Measurements from ENCODE around the gene ZFR2.

DNA sequence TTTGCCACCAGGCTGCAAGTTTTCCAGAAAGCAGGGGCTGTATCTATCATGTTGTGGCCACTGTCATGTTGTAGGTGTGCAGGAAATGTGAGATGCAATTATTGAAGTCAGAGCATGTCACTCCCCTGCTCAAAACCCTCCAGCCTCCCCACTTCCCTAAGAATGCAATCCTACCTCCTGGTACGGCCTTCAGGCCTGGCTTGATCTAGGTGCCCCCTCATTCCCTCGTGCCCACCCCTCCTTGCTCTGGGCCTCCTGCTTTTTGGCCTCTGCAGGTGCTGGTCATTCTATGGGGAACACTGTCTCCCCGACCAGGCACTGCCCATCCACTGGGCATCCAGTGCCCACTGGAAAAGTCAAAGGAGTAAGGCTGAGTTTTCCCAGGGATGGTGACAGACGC is 54.2 kb downstream of the ZFR2 start:
- TF ChIP-seq, protein P1, sequence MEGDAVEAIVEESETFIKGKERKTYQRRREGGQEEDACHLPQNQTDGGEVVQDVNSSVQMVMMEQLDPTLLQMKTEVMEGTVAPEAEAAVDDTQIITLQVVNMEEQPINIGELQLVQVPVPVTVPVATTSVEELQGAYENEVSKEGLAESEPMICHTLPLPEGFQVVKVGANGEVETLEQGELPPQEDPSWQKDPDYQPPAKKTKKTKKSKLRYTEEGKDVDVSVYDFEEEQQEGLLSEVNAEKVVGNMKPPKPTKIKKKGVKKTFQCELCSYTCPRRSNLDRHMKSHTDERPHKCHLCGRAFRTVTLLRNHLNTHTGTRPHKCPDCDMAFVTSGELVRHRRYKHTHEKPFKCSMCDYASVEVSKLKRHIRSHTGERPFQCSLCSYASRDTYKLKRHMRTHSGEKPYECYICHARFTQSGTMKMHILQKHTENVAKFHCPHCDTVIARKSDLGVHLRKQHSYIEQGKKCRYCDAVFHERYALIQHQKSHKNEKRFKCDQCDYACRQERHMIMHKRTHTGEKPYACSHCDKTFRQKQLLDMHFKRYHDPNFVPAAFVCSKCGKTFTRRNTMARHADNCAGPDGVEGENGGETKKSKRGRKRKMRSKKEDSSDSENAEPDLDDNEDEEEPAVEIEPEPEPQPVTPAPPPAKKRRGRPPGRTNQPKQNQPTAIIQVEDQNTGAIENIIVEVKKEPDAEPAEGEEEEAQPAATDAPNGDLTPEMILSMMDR (IDR thresholded peaks at IDR 0.05; ENCODE audit: borderline replicate concordance, extremely low read depth, low read length, poor library complexity, severe bottlenecking): no peak
- no peak for TF ChIP-seq EZH2 (IDR thresholded peaks at IDR 0.05; ENCODE audit: borderline replicate concordance, low read depth, low read length, severe bottlenecking)

Measured in DND-41 (cell line).